Measurements from ENCODE around the gene RGS19. TPM values are rescaled to one million over a fixed set of nuclear protein-coding genes. Genes with fewer than 3 reads are reported as not detected.

The RGS19 gene
- total and polyA plus RNA-seq, 2 donors from 2014 or later: 6.8 to 20.2 TPM

GRCh38 chr20:64095927-64096326, 16.6 kb upstream of the RGS19 start:
- no peak for FAIRE-seq
- no peak overlapping the region for H3K27ac ChIP-seq (ENCODE audit: low read depth in 2 of 2, low read length in 2 of 2)
- H3K9ac ChIP-seq (ENCODE audit: low read length in 3 of 3): no peak overlapping the region
- H3K9me3 ChIP-seq (ENCODE audit: control insufficient read depth in 2 of 3, insufficient read depth in 1 of 3, low read length in 3 of 3): peaks cover 0 to 2% (median 0%) of the 10 kb centered on the region in 3 donors
- H3K4me1 ChIP-seq (ENCODE audit: control insufficient read depth in 2 of 3, insufficient read depth in 2 of 3, low read depth in 1 of 3, low read length in 3 of 3): no peaks in the 10 kb centered on the region
- no peak for TF ChIP-seq CTCF (IDR thresholded peaks at IDR 0.05; ENCODE audit: borderline replicate concordance, extremely low read depth, insufficient read depth)
- H3K4me3 ChIP-seq (ENCODE audit: low read length in 3 of 3): no peak overlapping the region
- no peaks in the 10 kb centered on the region for H3K36me3 ChIP-seq (ENCODE audit: control insufficient read depth in 2 of 3, insufficient read depth in 3 of 3, low read length in 3 of 3)
- intact Hi-C loops (cut with DNase I): no loop called here
- no peak for DNase-seq
- H3K27me3 ChIP-seq (ENCODE audit: control insufficient read depth, insufficient read depth, low read length): no peaks in the 10 kb centered on the region

GRCh38 chr20:64095455-64095854, 16.1 kb upstream of the RGS19 start:
- no peak overlapping the region for H3K4me3 ChIP-seq (ENCODE audit: low read length in 3 of 3)
- H3K36me3 ChIP-seq (ENCODE audit: control insufficient read depth in 2 of 3, insufficient read depth in 3 of 3, low read length in 3 of 3): no peaks in the 10 kb centered on the region
- H3K4me1 ChIP-seq (ENCODE audit: control insufficient read depth in 2 of 3, insufficient read depth in 2 of 3, low read depth in 1 of 3, low read length in 3 of 3): no peaks in the 10 kb centered on the region
- peaks cover 0 to 2% (median 0%) of the 10 kb centered on the region in 3 donors for H3K9me3 ChIP-seq (ENCODE audit: control insufficient read depth in 2 of 3, insufficient read depth in 1 of 3, low read length in 3 of 3)
- H3K27me3 ChIP-seq (ENCODE audit: control insufficient read depth, insufficient read depth, low read length): no peaks in the 10 kb centered on the region
- TF ChIP-seq CTCF (IDR thresholded peaks at IDR 0.05; ENCODE audit: borderline replicate concordance, extremely low read depth, insufficient read depth): no peak
- no peak for FAIRE-seq
- H3K9ac ChIP-seq (ENCODE audit: low read length in 3 of 3): no peak overlapping the region
- H3K27ac ChIP-seq (ENCODE audit: low read depth in 2 of 2, low read length in 2 of 2): no peak overlapping the region
- intact Hi-C loops (cut with DNase I): no loop called here
- no peak for DNase-seq

GRCh38 chr20:64093013-64093503, 13.7 kb upstream of the RGS19 start:
- H3K27me3 ChIP-seq (ENCODE audit: control insufficient read depth, insufficient read depth, low read length): no peaks in the 10 kb centered on the region
- intact Hi-C loops (cut with DNase I): no loop called here
- H3K9me3 ChIP-seq (ENCODE audit: control insufficient read depth in 2 of 3, insufficient read depth in 1 of 3, low read length in 3 of 3): peaks cover 0 to 2% (median 0%) of the 10 kb centered on the region in 3 donors
- H3K4me3 ChIP-seq (ENCODE audit: low read length in 3 of 3): no peak overlapping the region
- no peak for TF ChIP-seq CTCF (IDR thresholded peaks at IDR 0.05; ENCODE audit: borderline replicate concordance, extremely low read depth, insufficient read depth)
- H3K9ac ChIP-seq (ENCODE audit: low read length in 3 of 3): no peak overlapping the region
- H3K4me1 ChIP-seq (ENCODE audit: control insufficient read depth in 2 of 3, insufficient read depth in 2 of 3, low read depth in 1 of 3, low read length in 3 of 3): no peaks in the 10 kb centered on the region
- DNase-seq (no peak), FAIRE-seq (no peak)
- no peaks in the 10 kb centered on the region for H3K36me3 ChIP-seq (ENCODE audit: control insufficient read depth in 2 of 3, insufficient read depth in 3 of 3, low read length in 3 of 3)
- no peak overlapping the region for H3K27ac ChIP-seq (ENCODE audit: low read depth in 2 of 2, low read length in 2 of 2)
